ENCODE results near the gene CD8B.

The CD8B gene

DNA sequence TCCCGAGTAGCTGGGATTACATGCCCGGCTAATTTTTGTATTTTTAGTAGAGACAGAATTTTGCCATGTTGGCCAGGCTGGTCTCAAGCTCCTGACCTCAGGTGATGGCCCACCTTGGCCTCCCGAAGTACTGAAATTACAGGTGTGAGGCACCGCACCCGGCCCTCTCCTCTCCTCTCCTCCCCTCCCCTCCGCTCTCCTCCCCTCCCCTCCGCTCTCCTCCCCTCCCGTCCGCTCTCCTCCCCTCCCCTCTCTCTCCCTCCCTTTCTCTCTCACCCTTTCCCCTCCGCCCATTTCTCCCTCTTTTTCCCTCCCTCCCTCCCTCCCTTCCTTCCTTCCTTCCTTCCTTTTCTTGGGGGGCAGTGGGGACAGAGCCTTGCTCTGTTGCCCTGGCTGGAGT, 28.4 kb downstream of the CD8B start:
- DNase-seq: peak; percentile 53

DNA sequence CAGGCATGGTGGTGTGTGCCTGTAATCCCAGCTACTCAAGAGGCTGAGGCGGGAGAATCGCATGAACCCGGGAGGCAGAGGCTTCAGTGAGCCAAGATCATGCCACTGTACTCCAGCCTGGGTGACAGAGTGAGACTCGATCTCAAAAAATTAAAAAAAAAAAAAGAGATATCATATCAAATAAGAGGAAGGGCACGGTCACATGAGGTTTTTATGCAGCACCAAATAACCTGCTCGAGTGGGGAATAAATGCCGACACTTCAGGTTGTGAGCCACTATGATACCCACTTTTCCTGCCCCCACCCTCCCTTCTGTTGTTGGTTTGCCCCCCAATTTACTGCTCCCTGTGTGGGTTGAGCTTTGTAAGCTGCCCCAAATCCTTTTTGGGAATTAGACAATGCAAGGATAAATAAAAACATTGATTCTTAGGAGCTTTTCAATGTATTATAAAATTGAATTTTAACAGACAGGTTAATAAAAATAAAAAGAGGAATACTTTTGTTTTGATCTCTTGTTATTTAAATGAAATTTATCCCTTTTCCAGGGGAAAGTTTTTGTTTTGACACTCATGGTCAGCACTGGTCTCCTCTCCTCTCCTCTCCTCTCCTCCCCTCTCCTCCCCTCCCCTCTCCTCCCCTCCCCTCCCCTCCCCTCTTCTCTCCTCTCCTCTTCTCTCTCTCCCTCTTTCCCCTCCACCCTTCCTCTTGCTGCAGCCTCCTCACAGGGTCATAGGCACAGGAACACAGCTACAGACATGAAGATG, 29.2 kb downstream of the CD8B start:
- DNase-seq: peak; percentile 57

DNA sequence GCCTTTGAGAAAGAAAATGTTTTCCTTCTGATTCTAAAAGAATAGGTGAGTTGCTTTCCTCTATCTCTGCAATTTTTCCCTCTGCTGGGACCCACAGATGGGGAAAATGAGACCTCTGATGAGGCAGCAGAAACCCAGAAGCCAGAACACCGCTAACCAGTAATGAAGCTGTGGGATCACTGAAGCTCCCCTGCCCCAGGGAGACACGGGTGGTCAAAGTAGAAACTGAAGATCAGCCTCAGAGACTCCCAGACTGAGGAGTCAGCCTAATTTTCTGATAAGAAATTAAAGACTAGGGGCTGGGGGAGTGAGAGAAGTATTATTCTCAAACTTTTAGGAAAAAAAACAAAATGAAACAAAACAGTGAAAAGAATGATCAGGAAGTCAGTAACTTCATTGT, 30.1 kb downstream of the CD8B start:
- DNase-seq: peak; percentile 57

DNA sequence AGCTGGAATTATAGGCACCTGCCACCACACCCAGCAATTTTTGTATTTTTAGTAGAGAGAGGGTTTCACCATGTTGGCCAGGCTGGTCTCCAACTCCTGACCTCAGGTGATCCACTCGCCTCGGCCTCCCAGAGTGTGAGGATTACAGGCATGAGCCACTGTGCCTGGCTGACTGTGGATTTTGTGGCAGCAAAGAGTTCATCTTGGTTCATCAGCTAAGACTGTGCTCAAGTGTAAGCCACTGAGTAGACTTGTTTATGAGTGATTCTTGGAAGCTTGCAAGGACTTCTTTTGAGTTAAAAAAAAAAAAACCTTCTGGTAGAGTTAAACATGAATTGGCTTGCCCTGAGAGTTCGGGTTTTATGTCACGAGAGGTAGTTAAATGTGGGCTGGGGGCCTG, 34.7 kb downstream of the CD8B start:
- peak; percentile 68 for DNase-seq

DNA sequence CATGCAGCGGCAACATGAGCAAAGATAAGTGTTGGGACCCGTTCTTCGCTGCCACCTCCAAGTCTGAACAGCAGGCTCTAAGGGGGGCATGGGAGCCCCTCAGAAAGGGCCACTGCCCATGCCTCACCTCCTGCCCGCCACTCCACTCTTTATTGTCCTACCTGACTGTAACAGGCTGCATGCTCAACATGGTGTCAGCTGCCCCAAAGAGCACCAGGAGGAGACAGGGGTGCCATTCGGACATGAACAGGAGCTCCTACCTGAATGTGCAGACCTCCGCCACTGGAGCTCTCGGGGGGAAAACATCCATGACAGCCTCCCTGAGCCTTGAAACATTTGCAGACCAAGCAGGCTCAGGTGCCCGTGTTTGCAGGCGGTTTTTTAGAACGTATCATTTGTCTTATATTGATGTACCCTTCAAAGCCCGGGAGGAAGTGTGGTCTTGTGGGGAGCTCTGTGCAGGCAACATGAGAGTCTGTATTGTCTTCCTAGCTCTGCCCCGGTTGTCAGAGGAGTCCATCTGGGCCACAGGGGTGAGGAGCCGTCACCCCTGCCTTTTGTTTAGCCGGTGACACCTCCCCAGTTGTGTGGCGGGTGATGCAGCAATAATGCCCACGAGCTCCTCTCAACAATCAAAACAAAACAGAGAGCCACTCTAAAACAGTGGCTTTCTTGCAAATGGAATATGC, 35.8 kb downstream of the CD8B start:
- DNase-seq: peak; percentile 81

DNA sequence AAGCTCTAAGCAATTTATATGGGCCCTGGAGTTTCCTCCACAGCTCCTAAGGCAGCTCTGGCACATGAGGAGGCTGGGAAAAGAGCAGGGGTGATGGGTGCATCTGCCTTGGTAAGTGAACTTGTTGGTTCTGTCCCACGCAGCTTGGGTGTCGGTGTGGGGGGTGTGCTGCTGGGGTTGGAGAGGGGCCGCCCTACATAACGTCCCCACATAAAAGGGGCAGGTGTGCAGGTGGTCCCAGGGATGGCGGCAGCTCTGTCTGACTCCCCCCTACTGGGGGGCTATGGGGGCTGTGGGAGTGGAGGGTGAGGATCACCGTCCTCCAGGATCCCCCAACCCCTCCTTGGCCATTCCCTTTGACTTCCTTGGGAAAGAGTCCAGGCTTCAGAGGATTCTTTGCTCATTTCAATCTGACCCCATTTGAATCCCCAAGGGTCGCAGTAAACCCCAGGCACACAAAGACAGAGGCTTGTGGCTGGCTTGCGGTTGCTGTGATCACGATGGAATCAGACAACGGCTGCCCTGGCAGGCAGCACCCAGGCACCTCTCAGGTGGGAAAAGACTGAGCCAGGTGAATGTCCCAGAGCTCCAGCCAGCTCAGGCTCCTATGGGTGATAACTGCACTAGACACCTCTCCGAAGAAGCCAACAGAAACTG, 36.5 kb downstream of the CD8B start:
- DNase-seq: no peak

DNA sequence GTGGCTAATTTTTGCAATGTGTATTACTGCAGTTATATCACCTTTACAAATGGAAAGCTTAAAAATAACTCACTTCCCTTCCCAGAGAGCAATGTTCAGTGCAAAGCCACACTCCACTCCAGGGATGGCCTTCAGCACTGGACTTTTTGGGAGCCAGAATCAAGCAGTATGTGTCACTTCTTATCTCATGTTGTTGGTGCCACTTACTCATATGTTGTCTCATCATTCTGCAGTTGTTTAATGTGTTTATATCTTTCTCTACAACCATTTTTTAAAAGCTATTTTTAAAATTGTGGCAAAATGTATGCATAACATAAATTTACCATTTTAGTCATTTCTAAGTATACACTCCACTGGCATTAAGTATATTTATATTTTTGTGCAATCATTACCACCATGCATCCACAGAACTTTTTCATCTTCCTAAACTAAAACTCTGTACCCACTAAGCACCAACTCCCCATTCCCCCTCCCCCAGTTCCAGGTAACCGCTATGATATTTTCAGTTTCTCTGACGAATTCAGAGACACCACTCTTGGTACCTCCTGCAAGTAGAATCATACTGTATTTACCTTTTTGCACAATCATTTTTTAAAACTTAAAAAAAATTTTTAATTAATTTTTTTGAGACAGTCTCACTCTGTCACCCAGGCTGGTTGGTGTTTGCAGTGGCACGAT, 38.9 kb downstream of the CD8B start:
- DNase-seq: no peak

DNA sequence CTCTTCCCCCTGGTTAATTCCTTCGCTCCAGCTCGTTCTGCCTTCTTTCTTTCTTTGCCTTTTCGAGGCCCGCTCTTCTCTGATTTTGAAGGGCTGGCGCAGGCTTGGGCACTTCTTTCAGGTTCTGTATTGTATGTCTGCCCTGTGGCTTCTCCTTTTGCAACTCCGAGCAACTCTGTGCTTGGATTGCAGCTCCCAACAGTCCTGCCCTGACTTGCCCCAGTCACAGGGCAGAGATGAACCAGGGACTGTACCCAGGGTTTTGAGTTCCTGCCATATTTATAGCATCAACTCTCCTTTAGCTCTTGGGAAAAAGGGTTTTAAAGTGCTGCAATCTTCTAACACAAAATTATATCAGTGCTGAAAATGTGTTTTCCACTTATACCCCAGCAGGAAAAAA, 39.8 kb downstream of the CD8B start:
- DNase-seq: no peak

DNA sequence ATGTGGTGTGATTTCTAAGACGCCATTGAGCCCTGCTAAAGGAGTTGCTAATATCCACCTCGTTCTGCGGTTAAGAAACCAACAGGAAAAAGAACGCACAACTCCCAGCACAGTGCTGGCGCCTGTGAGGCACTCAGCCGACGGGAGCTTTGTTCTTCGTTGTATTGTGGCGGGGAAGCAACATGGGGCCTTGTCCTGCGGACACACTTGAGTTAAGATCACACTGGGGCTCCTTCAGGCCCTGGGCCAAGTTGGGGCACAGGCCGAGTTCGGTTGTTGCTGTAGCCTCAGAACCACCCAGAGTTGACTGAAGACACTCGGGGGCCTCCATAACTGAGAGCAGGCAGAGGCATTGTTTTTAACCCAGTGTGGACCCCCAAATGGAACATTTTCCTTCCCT, 40.4 kb downstream of the CD8B start:
- DNase-seq: peak; percentile 80

DNA sequence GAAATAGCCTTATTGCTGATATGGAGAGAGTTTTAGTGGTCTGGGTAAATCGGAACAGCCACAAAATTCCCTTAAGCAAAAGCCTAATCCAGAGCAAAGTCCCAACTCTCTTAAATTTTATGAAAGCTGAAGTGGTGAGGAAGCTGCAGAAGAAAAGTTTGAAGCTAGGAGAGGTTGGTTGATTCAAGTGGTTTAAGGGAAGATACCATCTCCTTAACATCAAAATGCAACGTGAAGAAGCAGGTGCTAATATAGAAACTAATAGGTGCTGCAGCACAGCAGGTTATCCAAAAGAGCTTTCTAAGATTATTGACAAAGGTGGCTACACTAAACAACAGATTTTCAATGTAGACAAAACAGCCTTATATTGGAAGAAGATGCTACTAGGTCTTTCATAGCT, 42.7 kb downstream of the CD8B start:
- no peak for DNase-seq

DNA sequence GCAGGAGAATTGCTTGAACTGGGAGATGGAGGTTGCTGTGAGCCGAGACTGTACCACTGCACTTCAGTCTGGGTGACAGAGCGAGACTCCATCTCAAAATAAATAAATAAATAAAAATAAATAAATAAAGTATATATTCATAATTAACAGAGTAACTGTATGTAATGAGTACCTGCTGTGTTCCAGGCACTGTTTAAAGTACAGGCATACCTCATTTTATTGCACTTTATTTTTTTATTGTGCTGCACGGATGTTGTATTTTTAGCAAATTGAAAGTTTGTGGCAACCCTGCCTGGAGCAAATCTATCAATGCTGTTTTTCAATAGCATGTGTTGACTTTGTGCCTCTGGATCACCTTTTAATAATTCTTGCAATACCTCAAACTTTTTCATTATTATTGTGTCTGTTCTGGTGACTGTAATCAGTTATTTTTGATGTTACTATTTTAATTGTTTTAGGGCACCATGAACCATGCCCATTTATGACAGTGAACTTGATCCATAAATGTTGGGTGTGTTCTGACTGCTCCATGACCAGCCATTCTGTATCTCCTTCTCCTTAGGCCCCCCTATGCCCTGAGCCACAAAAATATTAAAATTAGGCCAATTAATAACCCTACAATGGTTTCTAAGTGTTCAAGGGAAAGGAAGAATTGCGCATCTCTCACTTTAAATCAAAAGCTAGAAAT, 43.4 kb downstream of the CD8B start:
- DNase-seq: no peak

DNA sequence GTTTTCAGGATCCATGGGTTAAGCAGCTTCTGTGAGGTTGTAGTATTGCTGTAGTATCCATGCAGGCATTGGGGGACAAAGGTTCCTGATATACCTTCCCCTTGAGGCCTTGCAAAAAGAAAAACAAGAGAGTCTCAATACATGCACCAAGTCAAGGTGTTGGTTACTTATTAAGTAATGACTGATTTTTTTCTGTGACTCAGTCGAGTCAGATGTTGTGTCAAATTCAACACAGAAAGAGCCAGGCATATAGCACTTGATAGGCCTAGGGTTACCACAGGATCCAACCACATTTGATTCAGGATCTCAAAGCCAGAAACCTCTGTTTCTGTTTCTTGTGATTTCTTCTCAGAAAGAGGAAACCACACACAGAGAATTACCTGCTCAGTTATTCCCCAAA, 46.1 kb downstream of the CD8B start:
- no peak for DNase-seq

DNA sequence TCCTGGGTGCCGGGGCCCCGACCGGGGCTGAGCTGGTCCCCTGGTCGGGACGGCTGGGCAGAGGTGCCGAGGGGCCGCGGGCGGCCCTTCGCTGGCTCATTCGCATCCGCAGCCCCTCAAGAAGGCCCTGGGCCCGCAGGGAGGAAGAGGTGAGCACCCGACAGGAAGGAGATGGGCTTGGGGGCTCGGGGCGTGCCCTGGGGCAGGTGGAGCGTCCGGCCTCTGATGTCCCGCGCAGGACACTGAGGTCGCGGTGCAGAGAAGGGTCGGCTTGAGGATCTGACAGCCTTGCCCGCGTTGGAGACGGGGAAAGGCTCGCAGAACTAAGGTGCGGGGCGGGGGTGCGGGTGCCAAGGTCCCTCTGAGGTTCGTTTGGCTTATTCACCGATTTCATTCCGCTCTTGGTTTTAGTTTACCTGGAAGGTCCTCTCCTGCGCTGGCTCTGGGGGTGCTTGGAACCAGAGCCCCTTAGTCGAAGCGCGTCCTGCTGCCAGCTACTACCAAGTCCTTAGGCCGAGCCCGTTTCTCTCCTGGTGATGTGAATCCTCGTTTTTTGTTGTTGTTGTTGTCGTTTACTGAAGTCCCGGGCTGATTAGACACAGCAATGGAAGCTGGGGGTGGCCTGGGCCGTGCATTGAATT, 52.1 kb downstream of the CD8B start:
- peak; percentile 84 for DNase-seq

DNA sequence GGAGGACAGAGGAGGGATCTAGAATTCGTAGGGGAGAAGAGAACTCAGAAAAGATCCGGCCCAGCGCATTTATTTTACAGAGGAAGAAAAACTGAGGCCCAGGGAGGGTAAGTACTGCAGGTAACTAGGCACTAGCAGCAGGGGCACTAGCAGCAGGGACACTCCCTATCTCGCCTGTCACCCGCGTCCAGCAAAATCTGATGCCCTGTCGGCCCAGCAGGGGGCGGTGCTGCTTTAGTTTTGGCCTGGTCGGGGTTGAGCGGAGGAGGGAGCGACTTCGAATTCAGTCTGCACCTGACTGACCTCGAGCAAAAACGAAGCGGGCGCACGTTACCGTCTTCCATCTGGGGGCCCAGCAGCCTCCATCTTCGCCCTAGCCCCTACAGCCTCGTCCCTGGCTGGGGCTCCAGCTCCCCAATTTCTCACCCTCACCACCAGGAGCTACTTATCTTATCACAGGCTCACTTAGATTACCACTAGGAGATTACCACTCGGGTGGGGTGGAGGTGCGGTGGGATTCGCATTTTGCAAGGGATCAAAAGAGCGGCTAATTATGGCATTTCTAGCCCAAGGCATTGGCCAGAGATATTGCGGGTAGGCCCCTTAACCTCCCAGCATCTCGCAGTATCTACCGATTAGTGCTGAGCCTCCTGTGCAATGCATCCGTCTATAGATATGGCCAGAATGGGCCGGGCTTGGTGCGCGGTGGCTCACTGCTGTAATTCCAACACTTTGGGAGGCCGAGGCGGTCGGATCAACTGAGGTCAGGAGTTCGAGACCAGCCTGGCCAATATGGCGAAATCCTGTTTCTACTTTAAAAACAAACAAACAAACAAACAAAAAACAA, 53.1 kb downstream of the CD8B start:
- peak; percentile 100 for DNase-seq

DNA sequence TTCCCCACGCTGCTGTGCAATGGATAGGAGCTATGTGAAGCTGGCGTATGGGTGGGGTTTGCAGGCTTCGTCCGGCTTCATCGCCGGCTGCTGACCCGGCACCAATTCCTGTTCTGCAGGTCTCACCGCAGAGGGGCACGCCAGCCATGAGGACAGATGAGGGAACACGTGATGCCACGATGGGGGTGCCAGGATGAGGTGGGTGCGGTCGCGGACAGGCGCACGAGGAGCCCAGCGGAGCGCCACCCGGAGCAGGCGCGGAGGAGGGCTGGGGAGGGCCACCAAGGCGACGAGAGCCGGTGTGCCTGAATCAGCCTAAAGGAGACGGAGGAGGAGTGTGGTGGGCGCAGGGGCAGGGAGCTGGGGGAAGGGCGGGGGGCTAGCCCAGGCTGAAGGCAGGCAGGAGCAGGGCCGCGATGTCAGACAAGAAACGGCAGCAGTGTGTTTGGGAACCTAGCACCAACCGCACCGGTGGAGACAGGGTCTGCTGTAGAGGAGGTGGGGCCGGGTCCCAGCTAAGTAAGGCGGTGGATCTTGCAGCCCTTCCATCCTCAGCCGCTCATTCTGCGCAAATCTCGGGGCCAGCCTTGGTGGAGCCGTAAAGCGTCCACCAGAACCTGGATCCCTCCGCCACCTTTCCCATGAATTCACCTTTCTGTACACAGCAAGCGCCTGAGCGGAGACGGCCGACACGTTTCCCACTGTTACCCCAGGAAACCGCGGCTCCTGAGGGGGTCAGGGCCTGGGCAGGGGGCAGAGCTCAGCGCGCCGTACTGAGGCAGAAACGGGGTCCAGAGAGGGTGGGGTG, 54.0 kb downstream of the CD8B start:
- DNase-seq: peak; percentile 89

DNA sequence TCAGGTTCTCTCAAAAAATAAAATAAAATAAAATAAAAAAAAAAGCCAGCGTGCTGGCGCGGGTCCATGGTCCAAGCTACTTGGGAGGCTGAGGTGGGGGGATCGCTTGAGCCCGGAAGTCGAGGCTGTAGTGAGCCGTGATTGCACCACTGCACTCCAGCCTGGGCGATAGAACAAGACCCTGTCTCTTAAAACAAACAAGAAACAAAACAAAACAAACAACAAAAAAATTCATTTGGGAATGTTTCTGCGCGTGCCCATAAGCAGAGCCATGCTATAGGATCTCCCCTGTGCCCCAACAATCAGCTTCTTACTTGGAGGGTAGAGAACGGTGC, 54.6 kb downstream of the CD8B start:
- no peak for DNase-seq

DNA sequence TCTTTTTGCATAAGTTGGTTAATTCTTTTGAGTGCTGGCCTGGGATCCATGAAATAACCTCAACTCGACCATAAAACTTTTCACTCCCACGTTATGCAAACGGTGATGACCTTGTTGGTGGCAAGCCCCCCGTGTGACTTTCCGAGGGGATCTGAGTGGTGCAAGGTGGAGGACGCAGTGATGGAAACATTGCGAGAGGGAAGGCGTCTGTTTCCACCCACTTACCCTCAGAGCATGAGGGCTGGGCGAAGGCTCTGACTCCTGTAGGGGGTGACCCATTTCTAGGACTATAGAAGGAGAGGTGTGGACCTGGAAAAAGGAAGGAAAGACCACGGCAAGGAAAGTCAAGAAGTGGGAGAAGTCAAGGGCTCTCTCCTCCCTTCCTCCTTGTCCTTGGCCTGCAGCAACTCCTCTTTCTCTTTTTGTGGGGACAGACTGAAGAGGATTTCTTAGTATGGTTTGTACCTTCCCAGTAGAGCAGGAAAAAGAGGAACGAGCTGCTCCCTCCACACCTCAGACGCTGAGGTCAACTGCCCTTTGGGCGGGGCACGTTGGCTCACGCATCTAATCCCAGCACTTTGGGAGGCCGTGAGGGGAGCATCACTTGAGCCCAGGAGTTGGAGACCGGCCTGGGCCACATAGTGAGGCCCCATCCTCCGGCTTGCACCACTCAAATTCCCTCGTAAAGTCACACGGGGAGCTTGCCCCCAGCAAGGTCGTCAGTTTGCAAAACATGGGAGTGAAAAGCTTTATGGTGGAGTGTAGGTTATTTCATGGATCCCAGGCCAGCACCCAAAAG, 55.4 kb downstream of the CD8B start:
- peak; percentile 75 for DNase-seq

DNA sequence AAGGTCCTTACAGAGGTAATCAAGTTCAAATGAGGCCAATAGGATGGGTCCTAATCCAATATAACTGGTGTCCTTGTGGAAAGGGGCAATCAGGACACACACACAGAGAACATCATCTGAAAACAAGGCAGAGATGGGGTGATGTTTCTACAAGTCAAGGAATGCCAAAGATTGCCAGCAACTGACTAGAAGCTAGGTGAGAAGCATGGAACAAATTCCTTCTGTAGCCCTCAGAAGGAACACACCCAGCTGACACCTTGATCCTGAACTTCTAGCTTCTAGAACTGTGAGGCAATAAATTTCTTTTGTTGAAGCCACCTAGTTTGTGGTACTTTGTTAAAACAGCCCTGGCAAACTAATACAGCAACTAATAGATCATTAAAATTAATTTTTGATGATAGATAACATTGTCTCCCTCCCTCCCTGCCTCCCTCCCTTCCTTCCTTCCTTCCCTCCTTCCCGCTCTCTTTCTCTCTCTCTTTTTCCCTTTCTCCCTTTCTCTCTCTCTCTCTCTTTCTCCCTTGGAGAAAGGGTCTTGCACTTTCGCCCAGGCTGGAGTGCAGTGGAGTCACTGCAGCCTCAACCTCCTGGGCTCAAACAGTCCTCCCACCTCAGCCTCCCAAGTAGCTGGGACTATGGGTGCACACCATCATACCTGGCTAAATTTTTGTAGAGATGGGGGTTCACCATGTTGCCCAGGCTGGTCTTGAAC, 60.7 kb downstream of the CD8B start:
- DNase-seq: no peak

DNA sequence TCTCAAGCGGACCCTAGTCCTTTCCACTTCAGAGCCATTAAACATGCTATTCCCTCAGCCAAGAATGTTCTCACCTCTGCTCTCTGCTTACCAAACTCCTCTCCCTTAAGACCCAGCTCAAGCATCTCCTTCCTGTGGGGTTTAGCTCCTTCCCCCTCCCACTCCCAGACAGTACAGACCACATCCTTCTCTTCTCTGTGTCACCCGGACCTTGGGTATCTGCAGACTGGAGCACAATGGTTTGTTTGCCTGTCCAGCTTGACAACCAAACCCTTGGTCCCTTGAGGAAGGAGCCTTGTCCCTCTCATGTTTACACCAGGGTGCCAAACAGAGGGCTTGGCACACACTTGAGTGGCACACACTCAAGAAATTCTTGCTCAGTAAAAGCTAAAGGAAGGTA, 66.8 kb downstream of the CD8B start:
- no peak for DNase-seq
